ENCODE results near the gene NCAPD3. TPM values are rescaled to one million over a fixed set of nuclear protein-coding genes. Genes with fewer than 3 reads are reported as not detected.

The NCAPD3 gene
- total RNA-seq, 1 donor from 2014 or later, result 17.2 TPM

- H3K36me3 ChIP-seq, result peaks cover 16% of the 10 kb centered on the region
- TF ChIP-seq CTCF (IDR thresholded peaks at IDR 0.05; ENCODE audit: borderline replicate concordance), result no peak
- intact Hi-C loops (cut with micrococcal nuclease), result loop anchor here (10.0 kb wide), 1 partner anchor 208 kb away; no protein-coding TSS in a partner anchor
Observed at GRCh38 chr11:134132808-134133207, 91.0 kb downstream of the NCAPD3 start.

DNA sequence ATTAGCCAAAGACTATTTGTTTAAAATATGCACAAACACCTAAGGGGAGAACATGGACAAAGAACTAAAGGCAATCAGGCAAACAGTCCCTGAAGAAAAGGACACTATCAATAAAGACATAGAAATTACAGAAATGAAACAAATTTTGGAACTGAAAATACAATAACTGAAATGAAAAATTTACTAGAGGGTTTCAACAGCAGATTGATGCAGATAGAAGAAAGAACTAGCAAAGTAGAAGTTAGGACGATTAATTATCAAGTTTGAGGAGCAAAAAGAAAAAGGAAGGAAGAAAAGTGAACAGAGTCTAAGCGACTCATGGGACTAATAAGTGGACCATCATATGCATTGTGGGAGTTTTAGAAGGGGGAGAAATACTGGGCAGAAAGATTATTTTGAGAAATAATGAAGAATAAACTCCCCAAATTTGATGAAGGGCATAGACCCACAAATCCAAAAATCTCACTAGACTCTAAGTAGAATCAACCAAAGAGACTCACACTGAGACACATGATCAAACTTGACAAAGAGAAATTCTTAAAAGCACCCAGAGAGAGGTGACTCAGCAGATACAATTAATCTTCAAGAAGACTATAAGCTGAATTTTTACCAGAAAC, 92.0 kb downstream of the NCAPD3 start:
- Histone ChIP-seq H3K27me3 (ENCODE audit: low read depth) (no peaks in the 10 kb centered on the region), H3K4me3 (no peak overlapping the region), H3K9me3 (replicated peaks) (peaks cover 41% of the 10 kb centered on the region), H3K27ac (replicated peaks) (no peak overlapping the region), H3K4me1 (peaks cover 2% of the 10 kb centered on the region), H3K36me3 (peaks cover 16% of the 10 kb centered on the region)
- TF ChIP-seq CTCF (IDR thresholded peaks at IDR 0.05; ENCODE audit: borderline replicate concordance), result no peak
- no peak for DNase-seq
- intact Hi-C loops (cut with micrococcal nuclease), result loop anchor here (10.0 kb wide), 1 partner anchor 207 kb away; no protein-coding TSS in a partner anchor

More at GRCh38 chr11:134132808-134133207, 91.0 kb downstream of the NCAPD3 start:
- no peaks in the 10 kb centered on the region for H3K4me1 ChIP-seq
- H3K27ac ChIP-seq (replicated peaks), result no peak overlapping the region
- H3K9me3 ChIP-seq (replicated peaks), result peaks cover 41% of the 10 kb centered on the region
- no peaks in the 10 kb centered on the region for H3K27me3 ChIP-seq (ENCODE audit: low read depth)
- no peak overlapping the region for H3K4me3 ChIP-seq
- DNase-seq, result no peak

GRCh38 chr11:134126217-134126822, 97.4 kb downstream of the NCAPD3 start:
- Histone ChIP-seq H3K9me3 (replicated peaks) (peaks cover 8% of the 10 kb centered on the region), H3K4me3 (no peak overlapping the region), H3K36me3 (no peaks in the 10 kb centered on the region), H3K27me3 (ENCODE audit: low read depth) (no peaks in the 10 kb centered on the region), H3K4me1 (peaks cover 57% of the 10 kb centered on the region), H3K27ac (replicated peaks) (peak overlapping the region; percentile 92)
- no peak for DNase-seq
- TF ChIP-seq CTCF (IDR thresholded peaks at IDR 0.05; ENCODE audit: borderline replicate concordance), result no peak
- intact Hi-C loops (cut with micrococcal nuclease), result no loop called here

GRCh38 chr11:134125507-134125906, 98.3 kb downstream of the NCAPD3 start:
- Histone ChIP-seq H3K4me3 (peak overlapping the region; percentile 71), H3K4me1 (peaks cover 65% of the 10 kb centered on the region), H3K27ac (replicated peaks) (peak overlapping the region; percentile 92), H3K36me3 (no peaks in the 10 kb centered on the region), H3K27me3 (ENCODE audit: low read depth) (no peaks in the 10 kb centered on the region), H3K9me3 (replicated peaks) (no peaks in the 10 kb centered on the region)
- TF ChIP-seq CTCF (IDR thresholded peaks at IDR 0.05; ENCODE audit: borderline replicate concordance), result no peak
- DNase-seq, result no peak
- intact Hi-C loops (cut with micrococcal nuclease), result no loop called here

- H3K36me3 ChIP-seq, result no peaks in the 10 kb centered on the region
- peak; percentile 33 for TF ChIP-seq CTCF (IDR thresholded peaks at IDR 0.05; ENCODE audit: borderline replicate concordance)
- H3K27me3 ChIP-seq (ENCODE audit: low read depth), result no peaks in the 10 kb centered on the region
- DNase-seq, result peak; percentile 62
- peak overlapping the region; percentile 92 for H3K27ac ChIP-seq (replicated peaks)
- H3K4me3 ChIP-seq, result peak overlapping the region; percentile 71
- no peaks in the 10 kb centered on the region for H3K9me3 ChIP-seq (replicated peaks)
- peaks cover 71% of the 10 kb centered on the region for H3K4me1 ChIP-seq
- intact Hi-C loops (cut with micrococcal nuclease), result no loop called here
Observed at GRCh38 chr11:134124660-134125451, 98.9 kb downstream of the NCAPD3 start.
